ENCODE data around the gene G3BP2. TPM values are rescaled to one million over a fixed set of nuclear protein-coding genes. Genes with fewer than 3 reads are reported as not detected.

The G3BP2 gene
- total RNA-seq, 2 experiments from 2014 or later = 134 to 144 TPM

Other genes starting within 250 kb of the G3BP2 start
- gene RCHY1, start 159.0 kb downstream of the G3BP2 start, total RNA-seq = 10 to 100 TPM; 31.3 to 34.6 TPM
- 10 to 100 TPM; 14.3 to 15.4 TPM for gene THAP6, start 158.9 kb downstream of the G3BP2 start, total RNA-seq
- gene ODAPH, start 117.3 kb downstream of the G3BP2 start, total RNA-seq = not detected
- 1 to 10 TPM in 1 of 2 experiments, under 1 TPM in 1; 0.79 to 1.2 TPM for gene CDKL2, start 42.9 kb downstream of the G3BP2 start, total RNA-seq
- gene USO1, start 51.2 kb upstream of the G3BP2 start, total RNA-seq = 10 to 100 TPM; 42.1 to 42.4 TPM
- gene PPEF2, start 229.0 kb upstream of the G3BP2 start, total RNA-seq = under 1 TPM; 0.10 to 0.21 TPM

Measured in activated naive CD4-positive, alpha-beta T cell treated with anti-CD3 and anti-CD28 coated beads for 36 hours (primary cell).